Ovary (tissue), 3 donors: ENCODE results near the gene EDN3.

Source experiments
- POLR2A ChIP-seq: fragments of 450-650 bp; IDR thresholded peaks from one replicate; pipeline ENCODE4 v1.6.1; 2017; ENCODE audit warnings: antibody characterized with exemption, mild to moderate bottlenecking, moderate library complexity
- TF ChIP-seq, protein P1 (sequence below), 3 donors: fragments of 450-650 bp in 2 of 3; fragments of 200-600 bp in 1 of 3; IDR thresholded peaks; one replicate each; pipeline versions ENCODE4 v1.5.1 to v1.8.0; 2016 to 2022; ENCODE audit warnings: antibody characterized with exemption in 3 of 3, mild to moderate bottlenecking in 1 of 3
- donor health status: DM: no; HTN: no; CAD: no.

DNA sequence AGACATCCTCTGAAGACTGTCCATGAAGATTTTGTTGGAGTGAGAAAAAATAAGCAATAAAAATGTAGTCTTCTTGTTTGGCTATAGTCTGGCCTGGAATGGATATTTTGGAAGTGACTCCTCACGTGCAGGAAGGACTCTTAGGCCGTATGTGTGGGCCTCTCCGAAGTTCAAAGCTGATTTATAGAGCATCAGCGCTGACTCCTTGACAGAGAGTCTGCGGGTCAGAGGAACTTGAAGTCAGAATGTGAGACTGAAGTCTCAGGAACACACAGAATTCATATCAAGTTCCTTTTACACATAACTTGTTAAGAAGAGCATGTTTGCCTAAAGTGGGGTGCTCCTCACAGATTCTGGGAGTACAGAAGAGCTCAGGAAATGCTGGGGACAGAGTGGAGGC lies 36.1 kb downstream of the EDN3 start:
- TF ChIP-seq, protein P1, sequence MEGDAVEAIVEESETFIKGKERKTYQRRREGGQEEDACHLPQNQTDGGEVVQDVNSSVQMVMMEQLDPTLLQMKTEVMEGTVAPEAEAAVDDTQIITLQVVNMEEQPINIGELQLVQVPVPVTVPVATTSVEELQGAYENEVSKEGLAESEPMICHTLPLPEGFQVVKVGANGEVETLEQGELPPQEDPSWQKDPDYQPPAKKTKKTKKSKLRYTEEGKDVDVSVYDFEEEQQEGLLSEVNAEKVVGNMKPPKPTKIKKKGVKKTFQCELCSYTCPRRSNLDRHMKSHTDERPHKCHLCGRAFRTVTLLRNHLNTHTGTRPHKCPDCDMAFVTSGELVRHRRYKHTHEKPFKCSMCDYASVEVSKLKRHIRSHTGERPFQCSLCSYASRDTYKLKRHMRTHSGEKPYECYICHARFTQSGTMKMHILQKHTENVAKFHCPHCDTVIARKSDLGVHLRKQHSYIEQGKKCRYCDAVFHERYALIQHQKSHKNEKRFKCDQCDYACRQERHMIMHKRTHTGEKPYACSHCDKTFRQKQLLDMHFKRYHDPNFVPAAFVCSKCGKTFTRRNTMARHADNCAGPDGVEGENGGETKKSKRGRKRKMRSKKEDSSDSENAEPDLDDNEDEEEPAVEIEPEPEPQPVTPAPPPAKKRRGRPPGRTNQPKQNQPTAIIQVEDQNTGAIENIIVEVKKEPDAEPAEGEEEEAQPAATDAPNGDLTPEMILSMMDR (IDR thresholded peaks at IDR 0.05), result no peak
- TF ChIP-seq POLR2A, result no peak
